Measurements from ENCODE around the gene BBS4.

BBS4 gene

GRCh38 chr15:72786242-72786641 is 100.2 kb downstream of the BBS4 start:
- Mint-ChIP-seq H3K27ac (peak overlapping the region; percentile 55), H3K27me3 (no peaks in the 10 kb centered on the region), H3K9me3 (no peaks in the 10 kb centered on the region), H3K4me3 (no peak overlapping the region), H3K4me1 (ENCODE audit: low read depth) (peaks cover 50% of the 10 kb centered on the region), H3K36me3 (ENCODE audit: low read depth) (peaks cover 15% of the 10 kb centered on the region)
- DNase-seq, result no peak

GRCh38 chr15:72786676-72787345 is 100.8 kb downstream of the BBS4 start:
- peak; percentile 30 for DNase-seq
- H3K4me3 Mint-ChIP-seq, result no peak overlapping the region
- no peaks in the 10 kb centered on the region for H3K27me3 Mint-ChIP-seq
- H3K9me3 Mint-ChIP-seq, result no peaks in the 10 kb centered on the region
- peak overlapping the region; percentile 55 for H3K27ac Mint-ChIP-seq
- peaks cover 44% of the 10 kb centered on the region for H3K4me1 Mint-ChIP-seq (ENCODE audit: low read depth)
- peaks cover 10% of the 10 kb centered on the region for H3K36me3 Mint-ChIP-seq (ENCODE audit: low read depth)

- no peak overlapping the region for H3K27ac Mint-ChIP-seq
- no peak for DNase-seq
- peaks cover 6% of the 10 kb centered on the region for H3K36me3 Mint-ChIP-seq (ENCODE audit: low read depth)
- peaks cover 40% of the 10 kb centered on the region for H3K4me1 Mint-ChIP-seq (ENCODE audit: low read depth)
- no peaks in the 10 kb centered on the region for H3K9me3 Mint-ChIP-seq
- H3K4me3 Mint-ChIP-seq, result no peak overlapping the region
- H3K27me3 Mint-ChIP-seq, result no peaks in the 10 kb centered on the region
Observed at GRCh38 chr15:72787526-72787925, 101.5 kb downstream of the BBS4 start.

Measured in activated T-cell treated with anti-CD3 and anti-CD28 coated beads, Interleukin-2, amount 50 U/mL, for 24 hours (primary cell).